AG04450 (cell line): Measurements from ENCODE around the gene SYT2. TPM values are rescaled to one million over a fixed set of nuclear protein-coding genes. Genes with fewer than 3 reads are reported as not detected.
"Not testable (repeated sequence)": the region's sequence is repeated elsewhere in the genome, so short reads cannot be mapped to it uniquely, and the experiment has no call there.

Experiments
- CTCF ChIA-PET: fragments of 300-600, 350-600 bp; formaldehyde crosslinking; extraction: SDS; loops from one replicate; lab custom pipeline; 2022; ENCODE audit warnings: antibody characterized with exemption, inconsistent platforms; lab: Charles Lee
- POLR2A ChIA-PET: fragments of 350-600 bp; formaldehyde crosslinking; extraction: SDS; loops from one replicate; lab custom pipeline; 2021; ENCODE audit warnings: antibody characterized with exemption, inconsistent platforms; lab: Yijun Ruan, JAX
- DNase-seq: peaks from one replicate; pipeline ENCODE4 v3.0.0-alpha.2; 2011; ENCODE audit warnings: low read depth, low spot score
- H3K27ac ChIP-seq: one replicate; pipeline ENCODE4 v1.5.1; 2012; ENCODE audit warnings: low read depth, low read length, control low read depth
- H3K27me3 ChIP-seq: one replicate; pipeline ENCODE4 v1.6.0; 2012; ENCODE audit warnings: low read length; ENCODE audit not compliant: control insufficient read depth, insufficient read depth
- H3K4me3 ChIP-seq: 2 replicates; pipeline ENCODE4 v1.5.1; 2011; ENCODE audit warnings: mild to moderate bottlenecking, low read depth, low read length, control low read depth
- H3K9me3 ChIP-seq: 2 replicates; pipeline ENCODE4 v1.5.1; 2012; ENCODE audit warnings: low read length; ENCODE audit not compliant: control insufficient read depth, insufficient read depth
- polyA plus RNA-seq: library from polyadenylated mRNA; depleted of rRNA; stranded (reverse); fragments of >200 nt; gene quantifications from 2 replicates; pipeline ENCODE4 v1.2.3, GENCODE V29; 2011
- TF ChIP-seq, protein P1 (sequence below): IDR thresholded peaks from 2 replicates; pipeline ENCODE4 v1.5.1; 2011; ENCODE audit warnings: low read depth, low read length, control low read depth, inconsistent platforms

SYT2 gene
- polyA plus RNA-seq, 1 experiment: 0.01 TPM

DNA sequence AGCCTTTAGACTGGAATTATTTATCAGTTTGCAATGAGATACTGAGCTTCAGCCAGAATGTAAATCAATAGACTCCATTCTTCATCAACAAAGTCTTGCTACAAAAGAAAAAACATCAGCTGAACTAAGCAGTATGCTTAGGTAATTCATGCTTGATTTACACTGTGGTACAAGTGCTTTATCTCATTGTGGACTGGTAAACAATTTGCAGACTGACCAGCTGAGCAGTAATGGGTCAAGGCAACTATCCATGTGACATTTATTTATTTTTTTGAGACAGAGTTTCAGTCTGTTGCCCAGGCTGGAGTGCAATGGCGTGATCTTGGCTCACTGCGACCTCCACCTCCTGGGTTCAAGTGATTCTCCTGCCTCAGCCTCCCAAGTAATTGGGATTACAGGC lies 39.8 kb upstream of the SYT2 start:
- Histone ChIP-seq H3K27me3 (no peaks in the 10 kb centered on the region), H3K4me3 (no peak overlapping the region), H3K27ac (no peak overlapping the region), H3K9me3 (no peaks in the 10 kb centered on the region)
- POLR2A ChIA-PET: no interaction called here
- CTCF ChIA-PET: no interaction called here
- TF ChIP-seq, protein P1, sequence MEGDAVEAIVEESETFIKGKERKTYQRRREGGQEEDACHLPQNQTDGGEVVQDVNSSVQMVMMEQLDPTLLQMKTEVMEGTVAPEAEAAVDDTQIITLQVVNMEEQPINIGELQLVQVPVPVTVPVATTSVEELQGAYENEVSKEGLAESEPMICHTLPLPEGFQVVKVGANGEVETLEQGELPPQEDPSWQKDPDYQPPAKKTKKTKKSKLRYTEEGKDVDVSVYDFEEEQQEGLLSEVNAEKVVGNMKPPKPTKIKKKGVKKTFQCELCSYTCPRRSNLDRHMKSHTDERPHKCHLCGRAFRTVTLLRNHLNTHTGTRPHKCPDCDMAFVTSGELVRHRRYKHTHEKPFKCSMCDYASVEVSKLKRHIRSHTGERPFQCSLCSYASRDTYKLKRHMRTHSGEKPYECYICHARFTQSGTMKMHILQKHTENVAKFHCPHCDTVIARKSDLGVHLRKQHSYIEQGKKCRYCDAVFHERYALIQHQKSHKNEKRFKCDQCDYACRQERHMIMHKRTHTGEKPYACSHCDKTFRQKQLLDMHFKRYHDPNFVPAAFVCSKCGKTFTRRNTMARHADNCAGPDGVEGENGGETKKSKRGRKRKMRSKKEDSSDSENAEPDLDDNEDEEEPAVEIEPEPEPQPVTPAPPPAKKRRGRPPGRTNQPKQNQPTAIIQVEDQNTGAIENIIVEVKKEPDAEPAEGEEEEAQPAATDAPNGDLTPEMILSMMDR: no peak
- DNase-seq: no peak

DNA sequence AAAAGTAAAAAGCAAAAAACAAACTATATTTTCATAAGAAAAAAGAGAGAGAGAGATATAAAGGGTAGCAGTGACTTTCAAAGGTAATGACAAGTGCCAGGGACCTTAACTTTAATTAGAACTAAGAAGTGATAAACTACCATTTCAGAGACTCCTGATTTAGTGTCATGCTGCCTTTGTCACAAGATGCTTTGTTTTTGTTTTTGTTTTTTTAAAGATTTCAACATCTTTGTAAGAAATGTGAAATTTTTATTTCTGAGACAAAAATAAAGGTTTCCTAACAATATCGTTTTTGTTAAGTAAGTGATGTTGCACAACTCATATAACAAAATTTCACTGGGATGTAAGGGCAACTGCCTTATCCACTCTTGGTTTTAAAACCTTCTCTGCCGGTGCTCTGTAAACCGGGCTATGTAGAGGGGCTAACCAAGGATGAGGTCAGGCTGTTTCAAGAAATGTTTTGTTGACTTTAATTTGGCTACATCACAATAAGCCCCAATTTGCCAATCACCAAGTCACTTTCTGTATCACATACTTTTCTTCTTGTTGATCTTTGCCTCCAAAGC lies 35.2 kb upstream of the SYT2 start:
- no peak for DNase-seq
- Histone ChIP-seq H3K27ac (no peak overlapping the region), H3K27me3 (no peaks in the 10 kb centered on the region), H3K4me3 (no peak overlapping the region), H3K9me3 (no peaks in the 10 kb centered on the region)
- CTCF ChIA-PET: no interaction called here
- POLR2A ChIA-PET: no interaction called here
- TF ChIP-seq, protein P1: no peak

- H3K27ac ChIP-seq, POLR2A ChIA-PET, DNase-seq, H3K9me3 ChIP-seq, CTCF ChIA-PET, H3K27me3 ChIP-seq, H3K4me3 ChIP-seq: not testable (repeated sequence)
These were observed 34.5 kb upstream of the SYT2 start for GRCh38 chr1:202744770-202745169.

GRCh38 chr1:202742496-202742895 lies 32.2 kb upstream of the SYT2 start:
- Histone ChIP-seq H3K27me3 (no peaks in the 10 kb centered on the region), H3K27ac (no peak overlapping the region), H3K9me3 (no peaks in the 10 kb centered on the region), H3K4me3 (no peak overlapping the region)
- ChIA-PET CTCF (interaction anchor here (0.6 kb wide), 1 partner anchor 23 kb away, joined by 3 read pairs; no protein-coding TSS in a partner anchor), POLR2A (no interaction called here)
- TF ChIP-seq, protein P1: no peak
- DNase-seq: no peak

GRCh38 chr1:202733251-202733650 lies 23.0 kb upstream of the SYT2 start:
- Histone ChIP-seq H3K4me3 (no peak overlapping the region), H3K27me3 (no peaks in the 10 kb centered on the region), H3K27ac (no peak overlapping the region), H3K9me3 (no peaks in the 10 kb centered on the region)
- POLR2A ChIA-PET: no interaction called here
- TF ChIP-seq, protein P1: no peak
- no peak for DNase-seq
- CTCF ChIA-PET: interaction anchor here (1.8 to 3.3 kb wide), 2 partner anchors 14 kb away, joined by 5 to 11 read pairs; no protein-coding TSS in a partner anchor
